HepG2 (cell line): Measurements from ENCODE around the gene TGM1. TPM values are rescaled to one million over a fixed set of nuclear protein-coding genes. Genes with fewer than 3 reads are reported as not detected.
A peak's percentile ranks its signal among the peaks of the same experiment; 100 is the strongest.

ENCODE experiments used
- BCL6 ChIP-seq: IDR thresholded peaks from 2 replicates; pipeline ENCODE4 v1.6.1; 2016; ENCODE audit warnings: missing genetic modification reagents, missing compliant biosample characterization
- NPAS2 ChIP-seq: sonication (generic); formaldehyde crosslinking; IDR thresholded peaks from 2 replicates; pipeline ENCODE4 v1.8.0; 2022; ENCODE audit warnings: mild to moderate bottlenecking, missing genetic modification reagents, borderline replicate concordance
- NR0B2 ChIP-seq: sonication (generic); formaldehyde crosslinking; IDR thresholded peaks from 2 replicates; pipeline ENCODE4 v1.4.0; 2020; ENCODE audit warnings: mild to moderate bottlenecking, missing genetic modification reagents
- RFXAP ChIP-seq: sonication (generic); formaldehyde crosslinking; IDR thresholded peaks from 2 replicates; pipeline ENCODE4 v1.4.0; 2020; ENCODE audit warnings: missing genetic modification reagents, borderline replicate concordance
- STAT5B ChIP-seq: sonication (generic); formaldehyde crosslinking; IDR thresholded peaks from 2 replicates; pipeline ENCODE4 v1.4.0; 2020; ENCODE audit warnings: missing genetic modification reagents
- STAT6 ChIP-seq: sonication (generic); formaldehyde crosslinking; IDR thresholded peaks from 2 replicates; pipeline ENCODE4 v1.4.0; 2020; ENCODE audit warnings: missing genetic modification reagents, mild to moderate bottlenecking, borderline replicate concordance
- ZBTB44 ChIP-seq: sonication (generic); formaldehyde crosslinking; IDR thresholded peaks from 2 replicates; pipeline ENCODE4 v1.4.0; 2020; ENCODE audit warnings: missing genetic modification reagents
- ZGPAT ChIP-seq: IDR thresholded peaks from 2 replicates; pipeline ENCODE4 v1.6.1; 2016; ENCODE audit warnings: mild to moderate bottlenecking
- ZNF101 ChIP-seq: sonication (generic); formaldehyde crosslinking; IDR thresholded peaks from 2 replicates; pipeline ENCODE4 v1.4.0; 2020; ENCODE audit warnings: mild to moderate bottlenecking, low read depth, missing genetic modification reagents, borderline replicate concordance
- ZNF276 ChIP-seq: sonication (generic); formaldehyde crosslinking; IDR thresholded peaks from 2 replicates; pipeline ENCODE4 v1.4.0; 2020; ENCODE audit warnings: mild to moderate bottlenecking, low read depth, missing genetic modification reagents
- ZNF468 ChIP-seq: sonication (generic); formaldehyde crosslinking; IDR thresholded peaks from 2 replicates; pipeline ENCODE4 v1.8.0; 2022; ENCODE audit warnings: mild to moderate bottlenecking, moderate library complexity, missing genetic modification reagents
- ZNF546 ChIP-seq: sonication (generic); formaldehyde crosslinking; conservative IDR thresholded peaks from 2 replicates; pipeline ENCODE4 v1.8.1; 2023; ENCODE audit warnings: mild to moderate bottlenecking, missing genetic modification reagents
- ZNF672 ChIP-seq: sonication (generic); formaldehyde crosslinking; IDR thresholded peaks from 2 replicates; pipeline ENCODE4 v1.8.1; 2022; ENCODE audit warnings: missing genetic modification reagents
- ZNF687 ChIP-seq: sonication (generic); formaldehyde crosslinking; IDR thresholded peaks from 2 replicates; pipeline ENCODE4 v1.5.1; 2020; ENCODE audit warnings: mild to moderate bottlenecking, missing genetic modification reagents, moderate library complexity
- ZNF781 ChIP-seq: sonication (generic); formaldehyde crosslinking; IDR thresholded peaks from 2 replicates; pipeline ENCODE4 v1.5.1; 2020; ENCODE audit warnings: borderline replicate concordance, mild to moderate bottlenecking, missing genetic modification reagents; ENCODE audit errors: not compliant biosample characterization
- polyA plus RNA-seq, 8 experiments: library from polyadenylated mRNA; depleted of rRNA in 3 of 8; stranded (reverse) in 7 of 8; unstranded in 1 of 8; fragments of >200 nt; fragmentation: Illumina TruSeq in 4 of 8; extraction: Trizol in 4 of 8; gene quantifications; 2 replicates each; pipeline versions ENCODE4 v1.2.1 to v1.2.3, GENCODE V29; 2011 to 2016; ENCODE audit warnings: low read depth in 4 of 8, missing spikeins in 1 of 8, mixed read lengths in 1 of 8; ENCODE audit not compliant: insufficient read depth in 1 of 8
- total RNA-seq, 5 experiments: library from RNA; depleted of rRNA; stranded (reverse); fragments of >200 nt; fragmentation: Illumina TruSeq; extraction: Trizol; gene quantifications; 2 replicates each; pipeline ENCODE4 v1.2.3, GENCODE V29; 2016; ENCODE audit warnings: low read depth in 1 of 5

Gene TGM1
- total and polyA plus RNA-seq, 2 of the 13 experiments (the other 11 are each of a cell fraction or from before 2014, with no cell fraction given) = 3.2 to 10.6 TPM

GRCh38 chr14:24215495-24216344 is 47.3 kb downstream of the TGM1 start, which contains the start of gene MDP1 (continued):
- TF ChIP-seq ZNF687 (CRISPR knock-in tag) (peak; percentile 98), STAT6 (peak; percentile 98), ZNF672 (CRISPR knock-in tag) (no peak), ZGPAT (peak; percentile 99), NPAS2 (CRISPR knock-in tag) (no peak), ZNF468 (CRISPR knock-in tag) (peak; percentile 99), STAT5B (CRISPR knock-in tag) (peak; percentile 93; the same call in 1 of the 2 replicates), ZBTB44 (CRISPR knock-in tag) (0 out of 2 replicates have a peak, but pooled peaks have one; percentile 67), ZNF276 (CRISPR knock-in tag) (peak; percentile 96), ZNF546 (peak; percentile 99), RFXAP (peak; percentile 98), ZNF781 (CRISPR knock-in tag) (peak; percentile 99), BCL6 (peak; percentile 76), ZNF101 (CRISPR knock-in tag) (no peak), NR0B2 (peak; percentile 97)
